Gastroesophageal sphincter (tissue), 4 donors: ENCODE measurements around the gene SNED1. TPM values are rescaled to one million over a fixed set of nuclear protein-coding genes. Genes with fewer than 3 reads are reported as not detected.

ENCODE experiments used
- ATAC-seq: fragments of 150-250 bp; one replicate; pipeline ENCODE4 v1.9.1; 2016; ENCODE audit warnings: mild to moderate bottlenecking, moderate library complexity
- H3K27ac ChIP-seq, 4 donors: fragments of 200-600 bp; sonication (generic) in 3 of 4; 1 replicate in 3 of 4; 2 replicates in 1 of 4; pipeline ENCODE4 v1.5.1; 2016 to 2019
- H3K27me3 ChIP-seq: fragments of 200-600 bp; sonication (generic); one replicate; pipeline ENCODE4 v1.5.1; 2019
- H3K36me3 ChIP-seq, 2 donors: fragments of 200-600 bp; sonication (generic); one replicate each; pipeline ENCODE4 v1.5.1; 2019; ENCODE audit warnings: control low read depth in 1 of 2
- H3K4me1 ChIP-seq, 3 donors: fragments of 200-600 bp; sonication (generic); 1 replicate in 2 of 3; 2 replicates in 1 of 3; pipeline ENCODE4 v1.5.1; 2016 to 2019; ENCODE audit warnings: control low read depth in 2 of 3
- H3K4me3 ChIP-seq, 2 donors: fragments of 200-600 bp; sonication (generic); one replicate each; pipeline ENCODE4 v1.5.1; 2019; ENCODE audit warnings: mild to moderate bottlenecking in 1 of 2, moderate library complexity in 1 of 2
- H3K9me3 ChIP-seq, 3 donors: fragments of 200-600 bp; sonication (generic); one replicate each; pipeline ENCODE4 v1.5.1; 2017 to 2019; ENCODE audit warnings: control low read depth in 2 of 3
- EP300 ChIP-seq: sonication (generic); formaldehyde crosslinking; IDR thresholded peaks from one replicate; pipeline ENCODE4 v1.6.1; 2017; ENCODE audit warnings: antibody characterized with exemption, mild to moderate bottlenecking
- POLR2A ChIP-seq, 2 donors: fragments of 450-650 bp; IDR thresholded peaks; one replicate each; pipeline ENCODE4 v1.6.1; 2017; ENCODE audit warnings: antibody characterized with exemption in 2 of 2, mild to moderate bottlenecking in 2 of 2, moderate library complexity in 1 of 2
- POLR2AphosphoS5 ChIP-seq: sonication (generic); formaldehyde crosslinking; IDR thresholded peaks from one replicate; pipeline ENCODE4 v1.6.1; 2017; ENCODE audit warnings: antibody characterized with exemption
- WGBS, 2 donors: methylation state at CpG; one replicate each; pipeline ENCODE4 v1.1.5; 2018; ENCODE audit warnings: low coverage in 1 of 2; 5-methylcytosine and 5-hydroxymethylcytosine counted together
- total RNA-seq, 4 donors: library from RNA; depleted of rRNA; stranded (reverse); fragments of >200 nt; gene quantifications; one replicate each; pipeline ENCODE4 v1.1.0, GENCODE V29; 2016
- TF ChIP-seq, protein P1 (sequence below), 4 experiments: fragments of 200-600 bp in 2 of 4; fragments of 450-650 bp in 2 of 4; sonication (generic) in 1 of 4; IDR thresholded peaks; one replicate each; pipeline ENCODE4 v1.5.1; 2017 to 2019; ENCODE audit warnings: antibody characterized with exemption in 4 of 4, mild to moderate bottlenecking in 2 of 4, moderate library complexity in 2 of 4

Gene SNED1
- total RNA-seq, 4 donors from 2014 or later, result 8.3 to 29.9 (median 14.6) TPM

- TF ChIP-seq POLR2A (IDR thresholded peaks at IDR 0.05) (no peak), POLR2AphosphoS5 (no peak), EP300 (no peak)
- TF ChIP-seq, protein P1, sequence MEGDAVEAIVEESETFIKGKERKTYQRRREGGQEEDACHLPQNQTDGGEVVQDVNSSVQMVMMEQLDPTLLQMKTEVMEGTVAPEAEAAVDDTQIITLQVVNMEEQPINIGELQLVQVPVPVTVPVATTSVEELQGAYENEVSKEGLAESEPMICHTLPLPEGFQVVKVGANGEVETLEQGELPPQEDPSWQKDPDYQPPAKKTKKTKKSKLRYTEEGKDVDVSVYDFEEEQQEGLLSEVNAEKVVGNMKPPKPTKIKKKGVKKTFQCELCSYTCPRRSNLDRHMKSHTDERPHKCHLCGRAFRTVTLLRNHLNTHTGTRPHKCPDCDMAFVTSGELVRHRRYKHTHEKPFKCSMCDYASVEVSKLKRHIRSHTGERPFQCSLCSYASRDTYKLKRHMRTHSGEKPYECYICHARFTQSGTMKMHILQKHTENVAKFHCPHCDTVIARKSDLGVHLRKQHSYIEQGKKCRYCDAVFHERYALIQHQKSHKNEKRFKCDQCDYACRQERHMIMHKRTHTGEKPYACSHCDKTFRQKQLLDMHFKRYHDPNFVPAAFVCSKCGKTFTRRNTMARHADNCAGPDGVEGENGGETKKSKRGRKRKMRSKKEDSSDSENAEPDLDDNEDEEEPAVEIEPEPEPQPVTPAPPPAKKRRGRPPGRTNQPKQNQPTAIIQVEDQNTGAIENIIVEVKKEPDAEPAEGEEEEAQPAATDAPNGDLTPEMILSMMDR (IDR thresholded peaks at IDR 0.05), result no peak
- Histone ChIP-seq H3K27ac (no peak overlapping the region), H3K9me3 (no peaks in the 10 kb centered on the region), H3K4me1 (no peaks in the 10 kb centered on the region), H3K4me3 (no peak overlapping the region), H3K27me3 (no peaks in the 10 kb centered on the region), H3K36me3 (peaks cover 0 to 22% of the 10 kb centered on the region in 2 donors)
- no peak for ATAC-seq
- WGBS, 2 donors, result 60 to 100% methylated on average over 1 to 4 of the region's 10 CpGs
Measured at GRCh38 chr2:241133436-241133820, 135.0 kb downstream of the SNED1 start.

GRCh38 chr2:241134711-241135110, 136.3 kb downstream of the SNED1 start:
- Histone ChIP-seq H3K27me3 (no peaks in the 10 kb centered on the region), H3K36me3 (peaks cover 0 to 26% of the 10 kb centered on the region in 2 donors), H3K4me3 (no peak overlapping the region), H3K4me1 (no peaks in the 10 kb centered on the region), H3K27ac (no peak overlapping the region), H3K9me3 (no peaks in the 10 kb centered on the region)
- TF ChIP-seq, protein P1 (IDR thresholded peaks at IDR 0.05), result no peak
- TF ChIP-seq POLR2A (IDR thresholded peaks at IDR 0.05) (no peak), EP300 (no peak), POLR2AphosphoS5 (no peak)
- WGBS, 2 donors, result 75% methylated on average over 2 of the region's 7 CpGs; no CpG with 5 or more reads in 1 of the 2 donors
- no peak for ATAC-seq

DNA sequence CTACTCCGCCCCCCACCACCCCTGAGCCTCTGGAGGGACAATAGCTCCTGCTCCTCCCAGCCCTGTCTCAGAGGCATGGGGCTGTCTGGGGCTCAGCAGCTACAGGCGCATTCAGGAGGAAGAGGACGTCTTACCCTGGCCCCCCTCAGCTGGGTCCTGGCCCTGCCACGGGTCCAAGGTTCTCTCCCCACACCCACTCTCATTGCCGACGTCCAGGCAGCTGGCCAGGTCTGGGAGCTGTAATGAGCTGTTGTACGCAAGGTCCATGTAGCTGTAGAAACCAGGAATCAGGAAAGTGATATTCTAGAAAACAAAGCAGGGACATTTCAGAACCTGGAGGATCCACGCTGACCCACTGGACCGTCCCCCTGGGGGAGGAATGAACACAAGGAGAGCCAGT, 137.3 kb downstream of the SNED1 start:
- no peak for ATAC-seq
- Histone ChIP-seq H3K4me3 (no peak overlapping the region), H3K27ac (no peak overlapping the region), H3K36me3 (peaks cover 0 to 36% of the 10 kb centered on the region in 2 donors), H3K9me3 (no peaks in the 10 kb centered on the region), H3K27me3 (no peaks in the 10 kb centered on the region), H3K4me1 (no peaks in the 10 kb centered on the region)
- no peak for TF ChIP-seq POLR2AphosphoS5
- no peak for TF ChIP-seq EP300
- TF ChIP-seq POLR2A (IDR thresholded peaks at IDR 0.05), result no peak
- TF ChIP-seq, protein P1 (IDR thresholded peaks at IDR 0.05), result no peak
- 100% methylated on average over 1 of the region's 9 CpGs; no CpG with 5 or more reads in 1 of the 2 donors for WGBS, 2 donors

- 60% methylated on average over 1 of the region's 8 CpGs; no CpG with 5 or more reads in 1 of the 2 donors for WGBS, 2 donors
- no peak overlapping the region for H3K27ac ChIP-seq
- H3K36me3 ChIP-seq, result peaks cover 0 to 36% of the 10 kb centered on the region in 2 donors
- H3K4me1 ChIP-seq, result no peaks in the 10 kb centered on the region
- TF ChIP-seq, protein P1 (IDR thresholded peaks at IDR 0.05), result no peak
- TF ChIP-seq EP300, result no peak
- no peak for TF ChIP-seq POLR2AphosphoS5
- no peak for TF ChIP-seq POLR2A (IDR thresholded peaks at IDR 0.05)
- H3K27me3 ChIP-seq, result no peaks in the 10 kb centered on the region
- no peak for ATAC-seq
- H3K4me3 ChIP-seq, result no peak overlapping the region
- no peaks in the 10 kb centered on the region for H3K9me3 ChIP-seq
Measured at GRCh38 chr2:241136191-241136590, 137.8 kb downstream of the SNED1 start.

DNA sequence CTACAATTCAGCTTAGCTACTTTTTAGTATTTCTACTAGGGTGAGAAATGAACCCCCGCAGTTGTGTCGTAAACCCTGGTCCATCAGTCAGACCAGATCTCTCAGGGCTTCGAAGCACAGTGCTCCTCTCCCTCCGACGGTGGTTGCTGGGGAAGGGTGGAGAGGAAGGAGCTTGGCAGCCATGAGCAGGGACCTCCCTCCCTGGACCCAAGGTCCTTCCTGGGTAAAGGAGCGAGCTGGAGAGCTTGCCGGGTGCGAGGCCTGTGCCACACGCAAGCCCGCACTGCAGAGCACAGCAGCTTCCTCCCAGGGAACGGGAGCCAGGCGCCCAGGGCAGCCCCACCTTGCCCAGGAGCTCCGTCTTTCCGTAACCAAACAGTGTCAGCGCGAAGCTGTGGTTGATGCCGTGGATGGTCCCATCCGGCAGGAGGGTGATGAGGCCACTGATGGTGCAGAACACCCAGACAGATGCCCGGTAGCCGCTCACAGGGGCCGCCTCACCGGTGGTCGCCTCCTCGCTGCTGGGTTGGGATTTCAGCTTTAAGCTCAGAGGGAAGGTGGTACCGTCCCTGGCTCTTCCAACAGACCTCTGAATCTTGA, 138.3 kb downstream of the SNED1 start:
- no peak overlapping the region for H3K4me3 ChIP-seq
- no peaks in the 10 kb centered on the region for H3K9me3 ChIP-seq
- no peaks in the 10 kb centered on the region for H3K27me3 ChIP-seq
- no peaks in the 10 kb centered on the region for H3K4me1 ChIP-seq
- ATAC-seq, result no peak
- WGBS, 2 donors, result 92% methylated on average over 4 of the region's 25 CpGs; no CpG with 5 or more reads in 1 of the 2 donors
- TF ChIP-seq POLR2A (IDR thresholded peaks at IDR 0.05), result no peak
- TF ChIP-seq, protein P1 (IDR thresholded peaks at IDR 0.05), result no peak
- no peak for TF ChIP-seq POLR2AphosphoS5
- TF ChIP-seq EP300, result no peak
- peaks cover 0 to 36% of the 10 kb centered on the region in 2 donors for H3K36me3 ChIP-seq
- no peak overlapping the region for H3K27ac ChIP-seq
